ENCODE measurements around the gene RPS27A.
"Not testable (repeated sequence)": the region's sequence is repeated elsewhere in the genome, so short reads cannot be mapped to it uniquely, and the experiment has no call there.

The RPS27A gene

DNA sequence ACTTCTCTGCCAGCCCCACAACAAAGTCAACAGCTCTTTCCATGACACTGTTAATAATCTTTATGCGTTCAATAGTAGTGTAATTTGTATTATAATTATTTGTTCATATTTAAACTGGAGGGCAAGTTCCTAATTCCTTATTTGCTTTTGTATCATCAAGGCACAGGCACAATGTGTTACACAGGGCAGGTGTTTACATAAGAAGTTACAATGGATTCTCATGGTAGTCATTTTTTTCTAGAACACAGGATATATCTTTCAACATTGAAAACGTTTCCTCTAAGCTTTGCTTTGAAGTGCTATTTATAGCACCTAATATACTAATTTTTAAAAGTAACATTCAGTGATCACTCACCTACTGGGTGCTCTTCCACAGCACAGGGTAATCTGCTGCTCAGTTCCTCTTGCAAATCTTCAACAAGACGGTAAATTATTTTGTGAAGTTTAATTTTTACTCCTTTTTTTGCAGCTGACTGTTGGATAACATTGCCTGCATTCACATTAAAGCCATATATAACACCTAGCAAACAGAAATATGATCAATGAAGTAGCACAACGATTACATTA lies 7.3 kb downstream of the RPS27A start:
- FAIRE-seq = no peak

DNA sequence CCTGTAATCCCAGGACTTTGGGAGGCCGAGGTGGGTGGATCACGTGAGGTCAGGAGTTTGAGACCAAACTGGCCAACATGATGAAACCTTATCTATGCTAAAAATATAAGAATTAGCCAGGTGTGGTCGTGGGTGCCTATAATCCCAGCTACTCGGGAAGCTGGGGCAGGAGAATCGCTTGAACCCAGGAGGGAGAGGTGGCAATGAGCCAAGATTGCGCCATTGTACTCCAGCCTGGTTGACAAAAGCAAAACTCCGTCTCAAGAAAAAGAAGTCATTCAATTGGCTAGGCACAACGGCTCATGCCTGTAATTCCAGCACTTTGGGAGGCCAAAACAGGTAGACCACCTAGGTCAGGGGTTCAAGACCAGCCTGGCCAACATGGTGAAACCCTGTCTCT lies 9.1 kb downstream of the RPS27A start:
- not testable (repeated sequence) for FAIRE-seq

DNA sequence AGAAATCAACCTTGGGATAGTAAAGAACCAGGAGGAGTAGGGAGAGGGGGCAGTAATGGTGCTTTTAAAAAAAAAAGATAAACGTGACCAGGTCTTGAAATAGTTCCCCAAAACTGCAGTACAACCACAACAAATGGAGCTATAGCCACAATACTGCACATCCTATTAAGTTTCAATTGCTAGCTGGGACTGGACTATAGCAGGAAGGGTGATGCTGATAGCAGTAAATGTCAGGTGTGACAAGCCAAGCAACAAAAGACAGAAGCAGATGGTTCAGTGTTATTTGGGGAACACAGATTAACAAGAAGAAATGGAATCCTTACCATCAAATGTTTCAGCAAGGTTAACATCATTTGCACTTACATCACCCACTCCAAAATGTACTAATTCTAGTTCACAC lies 10.1 kb downstream of the RPS27A start:
- FAIRE-seq = no peak

GRCh38 chr2:55245411-55245810 lies 12.9 kb downstream of the RPS27A start:
- FAIRE-seq = no peak

GRCh38 chr2:55247025-55247424 lies 14.5 kb downstream of the RPS27A start:
- no peak for FAIRE-seq

- FAIRE-seq = no peak
Observed at GRCh38 chr2:55252832-55253231, 20.3 kb downstream of the RPS27A start.

DNA sequence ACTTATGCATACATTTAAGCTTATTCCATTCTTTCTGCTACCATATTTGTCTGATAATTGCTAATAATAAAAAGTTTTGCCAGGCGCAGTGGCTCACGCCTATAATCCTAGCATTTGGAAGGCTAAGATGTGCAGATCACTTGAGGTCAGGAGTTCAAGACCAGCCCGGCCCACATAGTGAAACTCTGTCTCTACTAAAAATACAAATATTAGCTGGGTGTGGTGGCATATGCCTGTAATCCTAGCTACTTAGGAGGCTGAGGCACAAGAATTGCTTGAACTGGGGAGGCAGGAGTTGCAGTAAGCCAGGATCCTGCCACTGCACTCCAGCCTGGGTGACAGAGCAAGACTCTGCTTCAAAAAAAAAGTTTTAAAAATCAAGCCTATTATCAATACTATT lies 27.1 kb downstream of the RPS27A start:
- not testable (repeated sequence) for FAIRE-seq

- FAIRE-seq = no peak
Observed at GRCh38 chr2:55268288-55268906, 35.9 kb downstream of the RPS27A start.

DNA sequence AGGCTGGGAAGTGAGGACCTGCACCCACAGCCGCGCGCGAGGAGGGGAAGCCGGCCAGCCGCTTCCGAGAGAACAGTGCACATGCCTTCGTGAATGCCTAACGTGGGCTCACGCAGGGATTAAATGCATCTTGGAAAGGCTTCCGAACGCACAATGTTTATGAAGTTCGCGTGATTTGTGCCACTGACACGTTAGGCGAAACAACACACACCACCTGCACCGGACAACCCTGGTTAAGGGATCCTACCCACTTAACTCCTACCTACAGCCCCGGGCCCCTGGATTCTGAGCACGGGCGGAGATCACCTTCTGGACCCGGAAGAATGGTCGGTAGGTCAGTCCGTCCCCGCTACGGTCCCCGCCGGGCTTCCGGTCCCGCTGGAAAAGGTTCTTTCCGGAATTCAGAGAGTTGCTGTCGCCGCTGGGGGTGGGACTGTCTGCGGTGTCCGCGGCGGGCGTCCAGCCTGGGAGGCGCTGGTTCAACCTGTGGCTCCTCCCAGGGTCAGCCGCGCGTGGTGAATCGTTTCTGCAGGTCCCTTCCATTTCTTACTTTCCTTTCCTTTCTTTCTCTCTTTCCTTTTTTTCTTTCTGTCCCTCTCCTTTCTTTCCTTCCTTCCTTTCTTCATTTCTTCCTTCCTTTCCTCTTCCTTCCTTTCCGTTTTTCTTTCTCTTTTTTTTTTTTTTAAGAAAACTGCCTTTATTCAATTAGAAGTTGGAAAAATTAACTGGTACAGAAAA lies 36.6 kb downstream of the RPS27A start, which contains the start of gene MTIF2:
TSS of gene MTIF2 (minus strand) at position 325 of the 738 bp plus-strand sequence. CDS start 5,373 bp downstream, outside the sequence.
- peak; percentile 77 for FAIRE-seq

DNA sequence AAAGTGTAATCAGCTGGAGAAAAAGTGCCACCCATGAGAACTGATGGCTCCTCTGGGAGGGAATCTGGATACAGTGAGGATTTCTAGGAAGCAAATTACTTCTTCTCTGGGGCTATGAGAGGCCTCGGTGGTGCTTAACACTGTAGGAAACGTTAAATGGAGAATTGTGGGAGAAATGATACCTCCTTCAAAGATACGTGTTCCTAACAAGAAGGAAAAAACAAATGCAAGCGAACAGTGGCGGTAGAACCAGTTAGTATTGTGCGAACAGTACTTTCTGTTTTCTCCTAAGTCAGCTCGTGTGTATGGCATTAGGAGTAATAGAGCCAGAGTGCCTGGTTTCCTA lies 37.1 kb downstream of the RPS27A start:
- FAIRE-seq = no peak

DNA sequence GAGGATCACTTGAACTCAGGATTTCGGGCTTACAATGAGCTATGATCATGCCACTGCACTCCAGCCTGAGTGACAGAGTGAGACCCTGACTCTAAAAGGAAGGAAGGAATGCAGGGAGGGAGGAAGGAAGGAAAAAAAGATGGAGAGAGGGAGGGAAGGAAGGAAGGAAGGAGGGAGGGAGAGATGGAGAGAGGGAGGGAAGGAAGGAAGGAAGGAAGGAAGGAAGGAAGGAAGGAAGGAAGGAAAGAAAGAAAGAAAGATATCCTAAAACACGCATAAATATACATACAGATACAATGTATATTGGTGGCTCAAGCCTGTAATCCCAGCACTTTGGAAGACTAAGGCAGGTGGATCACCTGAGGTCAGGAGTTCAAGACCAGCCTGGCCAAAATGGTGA lies 41.9 kb downstream of the RPS27A start:
- not testable (repeated sequence) for FAIRE-seq

- no peak for FAIRE-seq
Observed at GRCh38 chr2:55277310-55277709, 44.8 kb downstream of the RPS27A start.

DNA sequence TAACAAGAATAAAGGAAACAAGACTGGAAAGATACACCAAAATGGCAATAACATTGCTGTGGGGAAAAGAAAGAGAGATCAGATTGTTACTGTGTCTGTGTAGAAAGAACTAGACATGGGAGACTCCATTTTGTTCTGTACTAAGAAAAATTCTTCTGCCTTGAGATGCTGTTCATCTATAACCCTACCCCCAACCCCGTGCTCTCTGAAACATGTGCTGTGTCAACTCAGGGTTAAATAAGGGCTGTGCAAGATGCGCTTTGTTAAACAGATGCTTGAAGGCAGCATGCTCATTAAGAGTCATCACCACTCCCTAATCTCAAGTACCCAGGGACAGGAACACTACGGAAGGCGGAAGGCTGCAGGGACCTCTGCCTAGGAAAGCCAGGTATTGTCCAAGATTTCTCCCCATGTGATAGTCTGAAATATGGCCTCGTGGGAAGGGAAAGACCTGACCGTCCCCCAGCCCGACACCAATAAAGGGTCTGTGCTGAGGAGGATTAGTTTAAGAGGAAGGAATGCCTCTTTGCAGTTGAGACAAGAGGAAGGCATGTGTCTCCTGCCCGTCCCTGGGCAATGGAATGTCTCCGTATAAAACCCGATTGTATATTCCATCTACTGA lies 46.8 kb downstream of the RPS27A start:
- FAIRE-seq = not testable (repeated sequence)

- FAIRE-seq = not testable (repeated sequence)
Observed at GRCh38 chr2:55279859-55280424, 47.5 kb downstream of the RPS27A start.

GRCh38 chr2:55280851-55281546 lies 48.5 kb downstream of the RPS27A start:
- not testable (repeated sequence) for FAIRE-seq

- no peak for FAIRE-seq
Observed at GRCh38 chr2:55282110-55282917, 49.8 kb downstream of the RPS27A start.

- no peak for FAIRE-seq
Observed at GRCh38 chr2:55283083-55283482, 50.6 kb downstream of the RPS27A start.
